MCF 10A (cell line): ENCODE measurements around the gene PEAR1. TPM values are rescaled to one million over a fixed set of nuclear protein-coding genes. Genes with fewer than 3 reads are reported as not detected.

Source experiments
- BruUV-seq: library from RNA; stranded (reverse); fragments of 400-500 nt; replicated peaks from 2 replicates; lab custom pipeline; 2021; lab: Mats Ljungman, UMichigan
- CTCF ChIA-PET: fragments of 300-600 bp; sonication (Branson Sonifier 250); formaldehyde crosslinking; extraction: SDS; loops from one replicate; lab custom pipeline; 2021; ENCODE audit warnings: antibody characterized with exemption, inconsistent platforms; lab: Yijun Ruan, JAX
- POLR2A ChIA-PET: fragments of 300-600, 350-650 bp; sonication (Branson Sonifier 250); formaldehyde crosslinking; extraction: SDS; loops from one replicate; lab custom pipeline; 2020; ENCODE audit warnings: antibody characterized with exemption, inconsistent platforms; lab: Yijun Ruan, JAX
- DNase-seq: peaks from one replicate; pipeline ENCODE4 v3.0.0-alpha.2; 2018; ENCODE audit not compliant: unreplicated experiment
- H3K27ac Mint-ChIP-seq: one replicate; pipeline ENCODE4 v1.8.0; 2022; ENCODE audit warnings: mild to moderate bottlenecking, low read depth, mixed read lengths; ENCODE audit not compliant: unreplicated experiment
- H3K27me3 Mint-ChIP-seq: one replicate; pipeline ENCODE4 v1.8.0; 2022; ENCODE audit warnings: mixed read lengths; ENCODE audit not compliant: insufficient read depth, unreplicated experiment
- H3K36me3 Mint-ChIP-seq: one replicate; pipeline ENCODE4 v1.8.0; 2022; ENCODE audit warnings: mild to moderate bottlenecking, moderate library complexity, mixed read lengths; ENCODE audit not compliant: insufficient read depth, unreplicated experiment
- H3K4me1 Mint-ChIP-seq: one replicate; pipeline ENCODE4 v1.8.0; 2022; ENCODE audit warnings: mixed read lengths; ENCODE audit not compliant: insufficient read depth, unreplicated experiment
- H3K4me3 Mint-ChIP-seq: one replicate; pipeline ENCODE4 v1.8.0; 2022; ENCODE audit warnings: mild to moderate bottlenecking, moderate library complexity, mixed read lengths; ENCODE audit not compliant: unreplicated experiment
- H3K9me3 Mint-ChIP-seq: one replicate; pipeline ENCODE4 v1.8.0; 2022; ENCODE audit warnings: mixed read lengths; ENCODE audit not compliant: unreplicated experiment
- CTCF ChIP-seq: fragments of 200-600 bp; IDR thresholded peaks from one replicate; pipeline ENCODE4 v1.8.0; 2022; ENCODE audit warnings: antibody characterized with exemption, mild to moderate bottlenecking; ENCODE audit not compliant: unreplicated experiment
- intact Hi-C: fragments of 100-400 bp; cut with micrococcal nuclease; formaldehyde crosslinking; loops from 2 replicates; pipeline ENCODE4 v1.14.1; 2022
- total RNA-seq: library from RNA; stranded (reverse); gene quantifications from 2 replicates; pipeline ENCODE4 v1.2.3, GENCODE V29; 2022

Gene PEAR1
- total RNA-seq, 1 experiment from 2014 or later: 6.5 TPM

GRCh38 chr1:156923670-156924477, 30.4 kb downstream of the PEAR1 start:
- intact Hi-C loops: loop anchor here (10.0 kb wide), 1 partner anchor 151 kb away; no protein-coding TSS in a partner anchor
- H3K9me3 Mint-ChIP-seq: no peaks in the 10 kb centered on the region
- no peaks in the 10 kb centered on the region for H3K36me3 Mint-ChIP-seq
- no peak overlapping the region for H3K4me3 Mint-ChIP-seq
- ChIA-PET POLR2A (no interaction called here), CTCF (interaction anchor here (0.8 to 13.9 kb wide), 5 partner anchors 9 to 234 kb away, joined by 3 to 363 read pairs (median 5); partner anchors contain the start of gene PEAR1)
- no peak for DNase-seq
- H3K27ac Mint-ChIP-seq: no peak overlapping the region
- H3K4me1 Mint-ChIP-seq: peaks cover 38% of the 10 kb centered on the region
- no TSS peak for BruUV-seq
- TF ChIP-seq CTCF: no peak
- H3K27me3 Mint-ChIP-seq: peaks cover 51% of the 10 kb centered on the region

- DNase-seq: no peak
- no peak for TF ChIP-seq CTCF
- Mint-ChIP-seq H3K27ac (no peak overlapping the region), H3K4me3 (no peak overlapping the region), H3K4me1 (peaks cover 33% of the 10 kb centered on the region), H3K27me3 (peaks cover 59% of the 10 kb centered on the region), H3K9me3 (no peaks in the 10 kb centered on the region), H3K36me3 (no peaks in the 10 kb centered on the region)
- BruUV-seq: no TSS peak
- POLR2A ChIA-PET: no interaction called here
- CTCF ChIA-PET: interaction anchor here (0.7 to 13.9 kb wide), 8 partner anchors 31 to 548 kb away, joined by 3 to 363 read pairs (median 6); partner anchors contain the start of genes ISG20L2, METTL25B and PEAR1
- intact Hi-C loops: loop anchor here (10.0 kb wide), 1 partner anchor 150 kb away; no protein-coding TSS in a partner anchor
Observed at GRCh38 chr1:156924478-156925153, 31.1 kb downstream of the PEAR1 start.

- no peak overlapping the region for H3K27ac Mint-ChIP-seq
- ChIA-PET CTCF (interaction anchor here (0.7 to 13.9 kb wide), 11 partner anchors 9 to 548 kb away, joined by 3 to 363 read pairs (median 13); partner anchors contain the start of genes ISG20L2, METTL25B and PEAR1), POLR2A (interaction anchor here (0.6 to 3.6 kb wide), 4 partner anchors 30 to 184 kb away, joined by 4 to 28 read pairs (median 4); partner anchors contain the start of gene MRPL24)
- no peaks in the 10 kb centered on the region for H3K9me3 Mint-ChIP-seq
- peaks cover 33% of the 10 kb centered on the region for H3K4me1 Mint-ChIP-seq
- intact Hi-C loops: loop anchor here (1.0 to 10.0 kb wide), 2 partner anchors 29 to 149 kb away; no protein-coding TSS in a partner anchor
- no peaks in the 10 kb centered on the region for H3K36me3 Mint-ChIP-seq
- no peak overlapping the region for H3K4me3 Mint-ChIP-seq
- peaks cover 66% of the 10 kb centered on the region for H3K27me3 Mint-ChIP-seq
- no peak for DNase-seq
- no TSS peak for BruUV-seq
- no peak for TF ChIP-seq CTCF
Observed at GRCh38 chr1:156925154-156926010, 31.9 kb downstream of the PEAR1 start.
